Neural crest cell (in vitro differentiated cells): ENCODE data around the gene GRWD1. TPM values are rescaled to one million over a fixed set of nuclear protein-coding genes. Genes with fewer than 3 reads are reported as not detected.

Experiments
- DNase-seq: peaks from one replicate; pipeline ENCODE4 v3.0.0; 2021; ENCODE audit warnings: low read depth, mixed read lengths, low spot score
- H3K27ac Mint-ChIP-seq: one replicate; pipeline ENCODE4 v1.8.0; 2021; ENCODE audit warnings: mild to moderate bottlenecking, mixed read lengths; ENCODE audit not compliant: unreplicated experiment
- H3K27me3 Mint-ChIP-seq: 2 replicates; pipeline ENCODE4 v1.8.0; 2021; ENCODE audit warnings: low read depth, mild to moderate bottlenecking, mixed read lengths
- H3K36me3 Mint-ChIP-seq: 2 replicates; pipeline ENCODE4 v1.8.0; 2021; ENCODE audit warnings: low read depth, mild to moderate bottlenecking, mixed read lengths
- H3K4me1 Mint-ChIP-seq: 2 replicates; pipeline ENCODE4 v1.8.0; 2021; ENCODE audit warnings: mixed read lengths
- H3K4me3 Mint-ChIP-seq: one replicate; pipeline ENCODE4 v1.8.0; 2021; ENCODE audit warnings: mild to moderate bottlenecking, mixed read lengths
- H3K9me3 Mint-ChIP-seq: 2 replicates; pipeline ENCODE4 v1.8.0; 2021; ENCODE audit warnings: mixed read lengths
- total RNA-seq: library from RNA; stranded (reverse); gene quantifications from 2 replicates; pipeline ENCODE4 v1.2.1, GENCODE V29; 2021
- TF ChIP-seq, protein P1 (sequence below): fragments of 200-600 bp; sonication (generic); conservative IDR thresholded peaks from 2 replicates; pipeline ENCODE4 v1.5.0; 2021; ENCODE audit warnings: antibody characterized with exemption, mild to moderate bottlenecking

GRWD1 gene
- total RNA-seq, 1 donor from 2014 or later, result 56.1 TPM

DNA sequence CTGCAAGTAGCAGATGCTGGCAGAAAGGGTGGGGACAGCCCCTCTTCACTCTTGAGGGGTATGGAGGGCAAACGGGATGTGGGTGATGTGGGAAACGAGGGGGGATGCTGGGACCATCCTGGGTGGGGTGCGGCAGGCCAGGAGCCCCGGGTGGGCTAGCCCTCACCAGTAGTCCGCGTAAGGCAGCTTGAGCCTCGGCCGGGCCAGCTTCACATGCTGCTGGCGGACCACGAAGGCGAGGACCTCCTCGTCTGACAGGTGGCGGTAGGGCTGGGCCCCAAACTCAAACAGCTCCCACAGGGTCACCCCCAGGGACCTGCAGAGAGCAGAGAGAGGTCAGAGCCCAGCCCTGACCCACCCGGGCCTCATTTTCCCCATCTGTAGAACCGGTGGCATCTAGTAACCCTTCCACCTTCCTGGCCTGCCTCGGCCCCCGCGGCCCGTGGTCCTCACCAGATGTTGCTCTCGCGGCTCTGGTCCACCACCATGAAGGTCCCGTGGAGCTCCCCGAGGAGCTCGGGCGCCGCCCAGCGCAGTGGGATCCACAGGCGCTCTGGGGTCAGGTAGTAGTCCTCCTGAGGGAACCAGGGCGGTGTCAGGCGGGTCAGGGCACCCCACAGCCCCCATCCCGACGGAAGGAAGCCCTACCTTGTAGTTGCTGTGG is 55.2 kb downstream of the GRWD1 start:
- no peak overlapping the region for H3K27ac Mint-ChIP-seq
- H3K9me3 Mint-ChIP-seq, result no peaks in the 10 kb centered on the region
- peaks cover 35% of the 10 kb centered on the region for H3K27me3 Mint-ChIP-seq
- H3K4me1 Mint-ChIP-seq, result no peaks in the 10 kb centered on the region
- H3K36me3 Mint-ChIP-seq, result no peaks in the 10 kb centered on the region
- TF ChIP-seq, protein P1, sequence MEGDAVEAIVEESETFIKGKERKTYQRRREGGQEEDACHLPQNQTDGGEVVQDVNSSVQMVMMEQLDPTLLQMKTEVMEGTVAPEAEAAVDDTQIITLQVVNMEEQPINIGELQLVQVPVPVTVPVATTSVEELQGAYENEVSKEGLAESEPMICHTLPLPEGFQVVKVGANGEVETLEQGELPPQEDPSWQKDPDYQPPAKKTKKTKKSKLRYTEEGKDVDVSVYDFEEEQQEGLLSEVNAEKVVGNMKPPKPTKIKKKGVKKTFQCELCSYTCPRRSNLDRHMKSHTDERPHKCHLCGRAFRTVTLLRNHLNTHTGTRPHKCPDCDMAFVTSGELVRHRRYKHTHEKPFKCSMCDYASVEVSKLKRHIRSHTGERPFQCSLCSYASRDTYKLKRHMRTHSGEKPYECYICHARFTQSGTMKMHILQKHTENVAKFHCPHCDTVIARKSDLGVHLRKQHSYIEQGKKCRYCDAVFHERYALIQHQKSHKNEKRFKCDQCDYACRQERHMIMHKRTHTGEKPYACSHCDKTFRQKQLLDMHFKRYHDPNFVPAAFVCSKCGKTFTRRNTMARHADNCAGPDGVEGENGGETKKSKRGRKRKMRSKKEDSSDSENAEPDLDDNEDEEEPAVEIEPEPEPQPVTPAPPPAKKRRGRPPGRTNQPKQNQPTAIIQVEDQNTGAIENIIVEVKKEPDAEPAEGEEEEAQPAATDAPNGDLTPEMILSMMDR, result no peak
- no peak for DNase-seq
- no peak overlapping the region for H3K4me3 Mint-ChIP-seq

DNA sequence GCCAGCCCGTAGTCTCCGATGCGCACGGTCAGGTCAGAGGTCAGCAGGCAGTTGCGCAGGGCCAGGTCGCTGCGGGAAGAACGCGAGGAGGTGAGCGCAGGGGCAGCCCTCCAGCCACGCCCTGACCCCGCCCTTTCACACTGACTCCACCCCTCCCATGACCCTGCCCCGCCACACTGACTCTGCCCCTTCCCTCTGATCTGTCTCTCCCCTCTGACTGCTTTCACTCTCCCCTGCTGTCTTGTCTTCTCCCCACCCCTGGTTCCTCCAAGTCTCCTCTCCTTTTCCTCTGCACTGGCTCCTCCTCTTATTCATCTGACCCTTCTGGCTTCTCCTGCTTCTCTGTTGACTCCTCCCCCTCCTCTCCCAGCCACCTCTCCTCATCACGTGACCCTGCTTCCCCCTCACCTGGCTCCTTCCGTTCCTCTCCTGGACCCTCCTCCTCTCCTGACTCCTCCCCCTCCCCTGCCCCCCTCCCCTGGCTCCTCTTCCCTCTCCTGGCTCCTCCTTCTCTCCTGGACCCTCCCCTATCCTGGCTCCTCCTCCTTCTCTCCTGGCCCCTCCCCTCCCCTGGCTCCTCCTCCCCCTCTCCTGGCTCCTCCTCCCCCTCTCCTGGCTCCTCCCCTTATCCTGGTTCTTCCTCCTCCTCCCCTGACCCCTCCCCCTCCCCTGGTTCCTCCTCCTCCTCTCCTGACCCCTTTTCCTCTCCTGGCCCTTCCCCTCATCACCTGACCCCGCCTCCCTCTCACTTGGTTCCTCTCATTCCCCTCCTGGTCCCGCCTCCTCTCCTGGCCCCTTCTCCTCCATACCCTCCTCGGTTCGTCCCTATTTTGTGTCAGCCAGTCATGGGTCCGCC is 55.9 kb downstream of the GRWD1 start:
- DNase-seq, result no peak
- Mint-ChIP-seq H3K9me3 (no peaks in the 10 kb centered on the region), H3K27ac (no peak overlapping the region), H3K4me3 (no peak overlapping the region), H3K4me1 (no peaks in the 10 kb centered on the region), H3K27me3 (peaks cover 36% of the 10 kb centered on the region), H3K36me3 (no peaks in the 10 kb centered on the region)
- TF ChIP-seq, protein P1, result no peak

DNA sequence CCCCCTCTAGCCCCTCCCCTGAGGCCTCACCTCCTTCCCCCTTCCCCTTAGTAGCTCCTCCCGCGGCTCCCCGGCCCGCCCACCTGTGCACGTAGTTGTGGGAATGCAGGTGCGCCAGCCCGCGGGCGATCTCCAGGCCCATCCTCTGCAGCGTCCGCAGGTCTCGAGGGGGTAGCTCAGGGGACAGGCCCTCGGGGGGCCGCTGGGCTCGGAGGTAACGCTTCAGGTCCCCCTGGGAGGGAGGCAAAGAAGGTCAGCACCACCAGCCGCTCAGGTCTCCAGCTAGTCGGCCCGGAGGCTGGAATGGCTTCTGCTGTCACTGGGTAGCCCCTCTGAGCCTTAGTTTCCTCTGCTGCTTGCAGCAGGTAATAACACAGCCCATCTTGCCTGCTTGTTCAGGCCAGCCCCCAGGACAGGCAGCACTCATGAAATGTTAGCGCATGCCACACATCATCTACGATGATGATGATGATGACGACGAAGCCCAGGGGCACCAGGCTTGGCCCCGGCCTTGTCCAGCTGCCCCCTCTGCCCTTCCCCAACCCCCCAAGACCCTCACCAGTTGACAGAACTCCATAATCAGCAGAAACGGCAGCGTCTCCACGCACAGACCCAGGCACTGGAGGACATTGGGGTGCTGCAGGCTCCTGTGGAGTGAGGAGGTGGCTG is 56.7 kb downstream of the GRWD1 start:
- Mint-ChIP-seq H3K9me3 (no peaks in the 10 kb centered on the region), H3K27ac (no peak overlapping the region), H3K36me3 (no peaks in the 10 kb centered on the region), H3K4me3 (no peak overlapping the region), H3K27me3 (peaks cover 31% of the 10 kb centered on the region), H3K4me1 (no peaks in the 10 kb centered on the region)
- no peak for DNase-seq
- TF ChIP-seq, protein P1, result no peak

GRCh38 chr19:48506138-48506733 is 60.5 kb downstream of the GRWD1 start:
- TF ChIP-seq, protein P1, result peak; percentile 64
- Mint-ChIP-seq H3K4me1 (peaks cover 8% of the 10 kb centered on the region), H3K4me3 (no peak overlapping the region), H3K36me3 (no peaks in the 10 kb centered on the region), H3K27me3 (peaks cover 47% of the 10 kb centered on the region), H3K27ac (no peak overlapping the region), H3K9me3 (no peaks in the 10 kb centered on the region)
- no peak for DNase-seq

Other genes with a start within 250 kb of the GRWD1 start
- gene CARD8, start 190.1 kb upstream of the GRWD1 start, total RNA-seq, result 65.8 and 73.8 TPM in 2 replicates
- 9.8 and 11.2 TPM in 2 replicates for gene ZNF114, start 175.9 kb upstream of the GRWD1 start, total RNA-seq
- gene EMP3, start 120.4 kb upstream of the GRWD1 start, total RNA-seq, result 27.4 and 30.5 TPM in 2 replicates
- 6.8 and 8.4 TPM in 2 replicates for gene TMEM143, start 82.0 kb upstream of the GRWD1 start, total RNA-seq
- gene SYNGR4, start 81.6 kb upstream of the GRWD1 start, total RNA-seq, result not detected in 2 replicates
- gene KDELR1, start 54.4 kb upstream of the GRWD1 start, total RNA-seq, result 163 and 172 TPM in 2 replicates
- 0.68 and 0.75 TPM in 2 replicates for gene GRIN2D, start 52.3 kb upstream of the GRWD1 start, total RNA-seq
- 1.5 and 2.0 TPM in 2 replicates for gene KCNJ14, start 9.6 kb downstream of the GRWD1 start, total RNA-seq
- 172 and 196 TPM in 2 replicates for gene CYTH2, start 23.4 kb downstream of the GRWD1 start, total RNA-seq
- 3.1 and 3.3 TPM in 2 replicates for gene LMTK3, start 65.9 kb downstream of the GRWD1 start, total RNA-seq
- gene SULT2B1, start 106.2 kb downstream of the GRWD1 start, total RNA-seq, result not detected in 2 replicates
- not detected in 2 replicates for gene SPACA4, start 160.8 kb downstream of the GRWD1 start, total RNA-seq
- gene FAM83E, start 169.1 kb downstream of the GRWD1 start, total RNA-seq, result 5.9 and 6.1 TPM in 2 replicates
- gene RPL18, start 173.2 kb downstream of the GRWD1 start, total RNA-seq, result 1,772 and 1,774 TPM in 2 replicates
- 48.5 and 50.3 TPM in 2 replicates for gene SPHK2, start 173.5 kb downstream of the GRWD1 start, total RNA-seq
- gene DBP, start 191.4 kb downstream of the GRWD1 start, total RNA-seq, result 4.9 and 5.2 TPM in 2 replicates
- gene CA11, start 200.2 kb downstream of the GRWD1 start, total RNA-seq, result 11.4 and 13.0 TPM in 2 replicates
- gene NTN5, start 227.0 kb downstream of the GRWD1 start, total RNA-seq, result 0.50 and 0.75 TPM in 2 replicates
- not detected in 2 replicates for gene FUT2, start 250.0 kb downstream of the GRWD1 start, total RNA-seq